GM23338 (cell line): Measurements from ENCODE around the gene PAQR4. TPM values are rescaled to one million over a fixed set of nuclear protein-coding genes. Genes with fewer than 3 reads are reported as not detected.

Experiments used
- ATAC-seq: fragments of 200-7000 bp; cut with Tn5 transposase; 3 replicates; pipeline ENCODE4 v1.9.1; 2020
- DNase-seq: peaks from one replicate; pipeline ENCODE4 v3.0.0-alpha.2; 2015; ENCODE audit warnings: low spot score
- H2AFZ ChIP-seq: fragments of 200-600 bp; sonication (generic); 2 replicates; pipeline ENCODE4 v1.8.0; 2016; ENCODE audit warnings: antibody characterized with exemption, mild to moderate bottlenecking, moderate library complexity
- H3F3A ChIP-seq: fragments of 200-600 bp; sonication (generic); replicated peaks from 2 replicates; pipeline ENCODE4 v1.8.0; 2017; ENCODE audit warnings: antibody characterized with exemption, mixed run types, low read depth
- H3K27ac ChIP-seq: fragments of 200-600 bp; sonication (generic); 2 replicates; pipeline ENCODE4 v1.6.1; 2016; ENCODE audit warnings: low read depth
- H3K27me3 ChIP-seq: fragments of 200-600 bp; sonication (generic); 2 replicates; pipeline ENCODE4 v1.8.0; 2016; ENCODE audit warnings: mild to moderate bottlenecking, mixed run types, moderate library complexity; ENCODE audit not compliant: insufficient read depth
- H3K36me3 ChIP-seq: fragments of 200-600 bp; sonication (generic); 2 replicates; pipeline ENCODE4 v1.8.0; 2016; ENCODE audit warnings: mild to moderate bottlenecking; ENCODE audit not compliant: insufficient read depth
- H3K4me1 ChIP-seq: fragments of 200-600 bp; sonication (generic); 2 replicates; pipeline ENCODE4 v1.8.0; 2016; ENCODE audit warnings: mild to moderate bottlenecking, moderate library complexity; ENCODE audit not compliant: insufficient read depth
- H3K4me2 ChIP-seq: fragments of 200-600 bp; sonication (generic); 2 replicates; pipeline ENCODE4 v1.7.1; 2017; ENCODE audit warnings: mixed run types
- H3K4me3 ChIP-seq: fragments of 200-600 bp; sonication (generic); 2 replicates; pipeline ENCODE4 v1.6.1; 2016; ENCODE audit warnings: mixed run types
- H3K79me2 ChIP-seq: fragments of 200-600 bp; sonication (generic); replicated peaks from 2 replicates; pipeline ENCODE4 v1.8.0; 2017; ENCODE audit warnings: mild to moderate bottlenecking; ENCODE audit not compliant: insufficient read depth
- H3K9me2 ChIP-seq: fragments of 200-600 bp; sonication (generic); 2 replicates; pipeline ENCODE4 v1.8.0; 2017; ENCODE audit not compliant: insufficient read depth
- H4K20me1 ChIP-seq: fragments of 200-600 bp; sonication (generic); replicated peaks from 2 replicates; pipeline ENCODE4 v1.8.0; 2017; ENCODE audit warnings: mild to moderate bottlenecking; ENCODE audit not compliant: insufficient read depth
- H3K27ac Mint-ChIP-seq: 2 replicates; pipeline ENCODE4 v1.8.0; 2020; ENCODE audit warnings: inconsistent platforms, mild to moderate bottlenecking, moderate library complexity, mixed read lengths
- H3K27me3 Mint-ChIP-seq: 3 replicates; pipeline ENCODE4 v1.8.0; 2022; ENCODE audit warnings: low read depth, mild to moderate bottlenecking, moderate library complexity, mixed read lengths, inconsistent platforms; ENCODE audit not compliant: insufficient read depth, poor library complexity
- H3K36me3 Mint-ChIP-seq: 3 replicates; pipeline ENCODE4 v1.8.0; 2021; ENCODE audit warnings: low read depth, mild to moderate bottlenecking, inconsistent platforms, moderate library complexity, mixed read lengths
- H3K4me1 Mint-ChIP-seq: 3 replicates; pipeline ENCODE4 v1.8.0; 2020; ENCODE audit warnings: mild to moderate bottlenecking, inconsistent platforms, mixed read lengths
- H3K4me3 Mint-ChIP-seq: 3 replicates; pipeline ENCODE4 v1.8.0; 2021; ENCODE audit warnings: moderate library complexity, mild to moderate bottlenecking, inconsistent platforms, mixed read lengths
- H3K9me3 Mint-ChIP-seq: 3 replicates; pipeline ENCODE4 v1.8.0; 2020; ENCODE audit warnings: moderate library complexity, mild to moderate bottlenecking, inconsistent platforms, mixed read lengths
- CREB1 ChIP-seq: fragments of 250-450 bp; sonication (Bioruptor Pico); IDR thresholded peaks from 2 replicates; pipeline ENCODE4 v1.5.0; 2020; ENCODE audit warnings: low read depth, mild to moderate bottlenecking, moderate library complexity
- CTCF ChIP-seq, 2 experiments: fragments of 200-600 bp in 1 of 2; sonication (generic) in 1 of 2; conservative IDR thresholded peaks; 2 replicates each; pipeline versions ENCODE4 v1.5.1 to v1.6.1; 2016 to 2017; ENCODE audit warnings: antibody characterized with exemption in 2 of 2, low read depth in 2 of 2, mild to moderate bottlenecking in 2 of 2, moderate library complexity in 1 of 2
- ETS1 ChIP-seq: IDR thresholded peaks from 2 replicates; pipeline ENCODE4 v1.6.1; 2016; ENCODE audit warnings: antibody characterized with exemption
- EZH2 ChIP-seq: fragments of 200-600 bp; sonication (generic); IDR thresholded peaks from one replicate; pipeline ENCODE4 v1.8.0; 2017; ENCODE audit warnings: antibody characterized with exemption, mild to moderate bottlenecking, low read depth; ENCODE audit not compliant: unreplicated experiment
- EZH2phosphoT487 ChIP-seq: fragments of 200-600 bp; sonication (generic); IDR thresholded peaks from one replicate; pipeline ENCODE4 v1.8.1; 2018; ENCODE audit warnings: antibody characterized with exemption; ENCODE audit not compliant: unreplicated experiment
- JUNB ChIP-seq: IDR thresholded peaks from one replicate; pipeline ENCODE4 v1.6.1; 2016; ENCODE audit warnings: antibody characterized with exemption; ENCODE audit not compliant: unreplicated experiment
- NANOG ChIP-seq: IDR thresholded peaks from 2 replicates; pipeline ENCODE4 v1.6.1; 2016; ENCODE audit warnings: antibody characterized with exemption, borderline replicate concordance
- POLR2AphosphoS5 ChIP-seq: IDR thresholded peaks from 2 replicates; pipeline ENCODE4 v1.6.1; 2016; ENCODE audit warnings: antibody characterized with exemption, low read depth
- REST ChIP-seq: IDR thresholded peaks from one replicate; pipeline ENCODE4 v1.6.1; 2018; ENCODE audit warnings: antibody characterized with exemption; ENCODE audit not compliant: unreplicated experiment
- STAT1 ChIP-seq: IDR thresholded peaks from one replicate; pipeline ENCODE4 v1.6.1; 2016; ENCODE audit warnings: antibody characterized with exemption; ENCODE audit not compliant: unreplicated experiment
- ZNF114 ChIP-seq: fragments of 250-450 bp; sonication (Bioruptor Pico); IDR thresholded peaks from 2 replicates; pipeline ENCODE4 v1.5.0; 2020; ENCODE audit warnings: mild to moderate bottlenecking, moderate library complexity
- ZNF331 ChIP-seq: fragments of 250-450 bp; sonication (Bioruptor Pico); IDR thresholded peaks from 2 replicates; pipeline ENCODE4 v1.5.0; 2020; ENCODE audit warnings: low read depth, mild to moderate bottlenecking, moderate library complexity
- ZNF462 ChIP-seq: fragments of 250-450 bp; sonication (Bioruptor Pico); IDR thresholded peaks from 2 replicates; pipeline ENCODE4 v1.5.0; 2020; ENCODE audit warnings: mild to moderate bottlenecking, moderate library complexity
- polyA plus RNA-seq: library from polyadenylated mRNA; unstranded; fragments of >200 nt; fragmentation: Nextera tagmentation; extraction: Ambion mirVana; gene quantifications from 2 replicates; pipeline ENCODE4 v1.2.1, GENCODE V29; 2016
- total RNA-seq: library from RNA; depleted of rRNA; stranded (reverse); fragments of >200 nt; shearing (Covaris generic); gene quantifications from 2 replicates; pipeline ENCODE4 v1.2.3, GENCODE V29; 2014

PAQR4 gene
- total and polyA plus RNA-seq, 2 experiments from 2014 or later, result 7.0 to 29.3 TPM

DNA sequence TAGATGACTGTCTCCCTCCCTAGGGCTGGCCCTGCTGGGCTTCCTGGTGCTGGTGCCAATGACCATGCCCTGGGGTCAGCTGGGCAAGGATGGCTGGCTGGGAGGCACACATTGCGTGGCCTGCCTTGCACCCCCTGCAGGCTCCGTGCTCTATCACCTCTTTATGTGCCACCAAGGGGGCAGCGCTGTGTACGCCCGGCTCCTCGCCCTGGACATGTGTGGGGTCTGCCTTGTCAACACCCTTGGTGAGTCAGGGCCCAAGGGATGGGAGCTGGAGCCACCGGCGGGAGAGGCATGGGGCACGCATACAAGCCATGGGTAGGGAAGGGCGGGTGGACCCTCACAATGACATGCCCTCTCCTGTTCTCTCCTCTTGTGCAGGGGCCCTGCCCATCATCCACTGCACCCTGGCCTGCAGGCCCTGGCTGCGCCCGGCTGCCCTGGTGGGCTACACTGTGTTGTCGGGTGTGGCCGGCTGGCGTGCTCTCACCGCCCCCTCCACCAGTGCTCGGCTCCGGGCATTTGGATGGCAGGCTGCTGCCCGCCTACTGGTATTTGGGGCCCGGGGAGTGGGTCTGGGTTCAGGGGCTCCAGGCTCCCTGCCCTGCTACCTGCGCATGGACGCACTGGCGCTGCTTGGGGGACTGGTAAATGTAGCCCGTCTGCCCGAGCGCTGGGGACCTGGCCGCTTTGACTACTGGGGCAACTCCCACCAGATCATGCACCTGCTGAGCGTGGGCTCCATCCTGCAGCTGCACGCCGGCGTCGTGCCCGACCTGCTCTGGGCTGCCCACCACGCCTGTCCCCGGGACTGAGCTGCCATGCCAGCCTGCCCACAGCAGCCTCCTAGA lies 2.2 kb downstream of the PAQR4 start:
- H3K4me3 ChIP-seq, result peak overlapping the region; percentile 94; the same call in 1 of the 2 replicates

More for the DNA sequence above, 2.2 kb downstream of the PAQR4 start:
- Histone ChIP-seq H3K4me2 (peak overlapping the region; percentile 95; the same call in 1 of the 2 replicates), H3K27ac (no peak overlapping the region), H3K27me3 (peaks cover 23% of the 10 kb centered on the region), H4K20me1 (peaks cover 12% of the 10 kb centered on the region), H3K4me1 (peaks cover 13% of the 10 kb centered on the region; the same call in 1 of the 2 replicates), H3K36me3 (no peaks in the 10 kb centered on the region), H3F3A (peaks cover 27% of the 10 kb centered on the region), H2AFZ (no peak overlapping the region), H3K9me2 (no peaks in the 10 kb centered on the region), H3K79me2 (no peaks in the 10 kb centered on the region)
- DNase-seq, result no peak
- Mint-ChIP-seq H3K4me1 (peaks cover 24% of the 10 kb centered on the region), H3K4me3 (peak overlapping the region; percentile 69), H3K36me3 (peaks cover 28% of the 10 kb centered on the region), H3K9me3 (no peaks in the 10 kb centered on the region), H3K27me3 (peaks cover 34% of the 10 kb centered on the region), H3K27ac (no peak overlapping the region)
- no peak for TF ChIP-seq STAT1
- TF ChIP-seq POLR2AphosphoS5, result no peak; the same call in 1 of the 2 replicates
- TF ChIP-seq NANOG, result no peak
- TF ChIP-seq ZNF114 (CRISPR knock-in tag), result no peak
- no peak; a peak in 1 of 4 replicates for TF ChIP-seq CTCF (conservative IDR thresholded peaks at IDR 0.05; ENCODE audit: low read depth in 2 of 2)
- TF ChIP-seq ETS1, result no peak
- no peak for TF ChIP-seq JUNB
- TF ChIP-seq REST, result no peak
- TF ChIP-seq EZH2, result no peak
- no peak for TF ChIP-seq ZNF462 (CRISPR knock-in tag)
- TF ChIP-seq CREB1, result no peak
- no peak for TF ChIP-seq EZH2phosphoT487
- TF ChIP-seq ZNF331 (CRISPR knock-in tag), result no peak
- ATAC-seq, result no peak
